GM12864 (cell line): Measurements from ENCODE around the gene BSN.

Source experiments
- DNase-seq: peaks from one replicate; pipeline ENCODE4 v3.0.0-alpha.2; 2011; ENCODE audit warnings: low read depth
- H3K4me3 ChIP-seq: 2 replicates; pipeline ENCODE4 v1.5.1; 2011; ENCODE audit warnings: mild to moderate bottlenecking, low read depth, low read length, control low read depth
- TF ChIP-seq, protein P1 (sequence below): IDR thresholded peaks from 2 replicates; pipeline ENCODE4 v1.5.1; 2011; ENCODE audit warnings: low read depth, mild to moderate bottlenecking, moderate library complexity, low read length, control low read depth, inconsistent platforms; ENCODE audit errors: missing control alignments

BSN gene

DNA sequence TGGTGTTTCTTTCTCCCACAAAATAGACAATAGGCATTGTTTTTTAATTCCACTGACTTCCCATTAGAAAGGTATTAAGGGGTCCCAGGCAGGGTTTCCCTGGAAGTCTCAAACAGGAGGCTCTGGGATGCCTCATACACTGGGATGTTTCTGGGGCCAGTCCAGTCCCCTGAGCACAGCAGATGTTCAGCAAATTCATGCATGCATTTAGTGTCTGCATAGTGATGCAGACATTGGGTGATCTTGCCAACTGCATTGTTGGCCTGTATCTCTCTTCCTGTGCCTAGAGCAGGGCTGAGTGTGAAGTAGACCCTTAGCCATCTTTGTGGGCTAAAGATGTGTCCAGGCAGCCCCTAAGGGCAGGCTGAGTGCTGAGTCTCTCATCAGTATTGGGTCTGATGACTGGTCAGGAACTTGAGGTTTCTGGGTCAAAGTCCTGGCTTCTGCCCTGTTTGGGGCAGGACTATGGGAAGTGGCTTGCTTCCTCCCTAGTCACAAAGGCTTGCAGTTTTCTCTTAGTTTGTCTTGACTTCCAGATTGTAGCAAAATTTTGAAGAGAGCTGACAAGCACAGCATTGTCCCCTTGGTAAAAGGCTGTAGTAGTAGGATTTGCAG lies 56.5 kb downstream of the BSN start:
- H3K4me3 ChIP-seq, result no peak overlapping the region

GRCh38 chr3:49611291-49611690 lies 57.0 kb downstream of the BSN start:
- no peak for DNase-seq
- no peak overlapping the region for H3K4me3 ChIP-seq
- TF ChIP-seq, protein P1, sequence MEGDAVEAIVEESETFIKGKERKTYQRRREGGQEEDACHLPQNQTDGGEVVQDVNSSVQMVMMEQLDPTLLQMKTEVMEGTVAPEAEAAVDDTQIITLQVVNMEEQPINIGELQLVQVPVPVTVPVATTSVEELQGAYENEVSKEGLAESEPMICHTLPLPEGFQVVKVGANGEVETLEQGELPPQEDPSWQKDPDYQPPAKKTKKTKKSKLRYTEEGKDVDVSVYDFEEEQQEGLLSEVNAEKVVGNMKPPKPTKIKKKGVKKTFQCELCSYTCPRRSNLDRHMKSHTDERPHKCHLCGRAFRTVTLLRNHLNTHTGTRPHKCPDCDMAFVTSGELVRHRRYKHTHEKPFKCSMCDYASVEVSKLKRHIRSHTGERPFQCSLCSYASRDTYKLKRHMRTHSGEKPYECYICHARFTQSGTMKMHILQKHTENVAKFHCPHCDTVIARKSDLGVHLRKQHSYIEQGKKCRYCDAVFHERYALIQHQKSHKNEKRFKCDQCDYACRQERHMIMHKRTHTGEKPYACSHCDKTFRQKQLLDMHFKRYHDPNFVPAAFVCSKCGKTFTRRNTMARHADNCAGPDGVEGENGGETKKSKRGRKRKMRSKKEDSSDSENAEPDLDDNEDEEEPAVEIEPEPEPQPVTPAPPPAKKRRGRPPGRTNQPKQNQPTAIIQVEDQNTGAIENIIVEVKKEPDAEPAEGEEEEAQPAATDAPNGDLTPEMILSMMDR, result no peak

More for the DNA sequence above, 56.5 kb downstream of the BSN start:
- TF ChIP-seq, protein P1, result no peak
- DNase-seq, result no peak

DNA sequence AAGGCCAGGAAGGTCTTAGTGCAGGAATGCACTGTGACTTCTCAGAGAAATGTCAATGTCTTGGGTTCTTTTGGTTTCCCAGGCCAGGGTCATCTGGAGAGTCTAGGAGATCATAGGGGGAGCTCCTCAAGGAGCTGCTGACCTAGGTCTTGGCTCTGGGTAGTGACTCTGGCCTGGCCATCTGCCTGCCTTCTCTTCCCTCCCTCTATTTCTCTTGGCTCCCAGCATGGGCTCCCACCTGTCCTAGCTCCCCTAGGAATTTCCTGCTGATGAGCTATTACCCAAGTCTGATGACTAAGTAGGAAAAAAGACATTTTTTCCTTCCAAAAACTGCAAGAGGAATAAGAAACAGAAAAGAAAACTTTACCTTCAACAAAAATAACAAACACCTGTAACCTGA lies 57.4 kb downstream of the BSN start:
- TF ChIP-seq, protein P1, result no peak
- no peak overlapping the region for H3K4me3 ChIP-seq
- no peak for DNase-seq

- DNase-seq, result no peak
- TF ChIP-seq, protein P1, result no peak
- H3K4me3 ChIP-seq, result no peak overlapping the region
Measured at GRCh38 chr3:49614936-49615335, 60.7 kb downstream of the BSN start.

GRCh38 chr3:49616061-49616460 lies 61.8 kb downstream of the BSN start:
- H3K4me3 ChIP-seq, result no peak overlapping the region
- TF ChIP-seq, protein P1, result no peak
- DNase-seq, result no peak

GRCh38 chr3:49616491-49616941 lies 62.2 kb downstream of the BSN start:
- TF ChIP-seq, protein P1, result no peak
- H3K4me3 ChIP-seq, result no peak overlapping the region
- DNase-seq, result no peak

GRCh38 chr3:49617390-49618013 lies 63.2 kb downstream of the BSN start:
- no peak for DNase-seq
- TF ChIP-seq, protein P1, result no peak
- no peak overlapping the region for H3K4me3 ChIP-seq
